Endodermal cell (in vitro differentiated cells): ENCODE results near the gene KREMEN1. TPM values are rescaled to one million over a fixed set of nuclear protein-coding genes. Genes with fewer than 3 reads are reported as not detected.

Experiments used
- DNase-seq: peaks from one replicate; pipeline ENCODE4 v3.0.0-alpha.2; 2017
- H3K27ac ChIP-seq: 2 replicates; pipeline ENCODE4 v1.5.1; 2013; ENCODE audit warnings: mild to moderate bottlenecking, low read depth, low read length, moderate library complexity
- H3K27me3 ChIP-seq: 2 replicates; pipeline ENCODE4 v1.6.1; 2013; ENCODE audit warnings: mild to moderate bottlenecking, low read length, moderate library complexity; ENCODE audit not compliant: insufficient read depth, control insufficient read depth, poor library complexity, severe bottlenecking
- H3K36me3 ChIP-seq: 2 replicates; pipeline ENCODE4 v1.7.0; 2013; ENCODE audit warnings: mild to moderate bottlenecking, low read length, moderate library complexity; ENCODE audit not compliant: control insufficient read depth, insufficient read depth
- H3K4me1 ChIP-seq: one replicate; pipeline ENCODE4 v1.7.0; 2013; ENCODE audit warnings: low read length; ENCODE audit not compliant: control insufficient read depth, insufficient read depth
- H3K4me3 ChIP-seq: 2 replicates; pipeline ENCODE4 v1.5.1; 2013; ENCODE audit warnings: mild to moderate bottlenecking, low read length, moderate library complexity
- H3K9ac ChIP-seq: 2 replicates; pipeline ENCODE4 v1.6.1; 2013; ENCODE audit warnings: mild to moderate bottlenecking, low read length, moderate library complexity; ENCODE audit not compliant: poor library complexity, severe bottlenecking; ENCODE audit errors: extremely low read depth
- H3K9me3 ChIP-seq: 2 replicates; pipeline ENCODE4 v1.6.1; 2013; ENCODE audit warnings: mild to moderate bottlenecking, low read length, moderate library complexity; ENCODE audit not compliant: control insufficient read depth
- H3K27ac Mint-ChIP-seq: 2 replicates; pipeline ENCODE4 v1.8.0; 2020; ENCODE audit warnings: mixed read lengths
- H3K27me3 Mint-ChIP-seq: 2 replicates; pipeline ENCODE4 v1.8.0; 2021; ENCODE audit warnings: mild to moderate bottlenecking, mixed read lengths; ENCODE audit not compliant: insufficient read depth
- H3K36me3 Mint-ChIP-seq: 2 replicates; pipeline ENCODE4 v1.8.0; 2020; ENCODE audit warnings: low read depth, mixed read lengths
- H3K4me1 Mint-ChIP-seq: 2 replicates; pipeline ENCODE4 v1.8.0; 2020; ENCODE audit warnings: mixed read lengths
- H3K4me3 Mint-ChIP-seq: 2 replicates; pipeline ENCODE4 v1.8.0; 2020; ENCODE audit warnings: mild to moderate bottlenecking, moderate library complexity, mixed read lengths
- H3K9me3 Mint-ChIP-seq: 2 replicates; pipeline ENCODE4 v1.8.0; 2020; ENCODE audit warnings: mild to moderate bottlenecking, mixed read lengths
- WGBS, 2 experiments: methylation state at CpG; one replicate each; pipeline versions ENCODE4 v1.1.5 to v1.1.7; 2013; ENCODE audit warnings: missing lambda C conversion rate in 2 of 2, mixed read lengths in 1 of 2; ENCODE audit not compliant: insufficient coverage in 1 of 2, insufficient read length in 1 of 2; 5-methylcytosine and 5-hydroxymethylcytosine counted together
- total RNA-seq, 2 donors: library from RNA; stranded (reverse); fragmentation: NEBNext Ultra II Directional in 1 of 2; extraction: Animal tissue kit (Norgen Biotek cat#: 25700) in 1 of 2; gene quantifications; 2 replicates in 1 of 2; 3 replicates in 1 of 2; pipeline ENCODE4 v1.2.1, GENCODE V29; 2021
- TF ChIP-seq, protein P1 (sequence below): fragments of 200-600 bp; sonication (generic); conservative IDR thresholded peaks from 2 replicates; pipeline ENCODE4 v1.5.0; 2021; ENCODE audit warnings: antibody characterized with exemption, mild to moderate bottlenecking

The KREMEN1 gene
- total RNA-seq, 2 donors from 2014 or later = 6.2 to 7.5 TPM

DNA sequence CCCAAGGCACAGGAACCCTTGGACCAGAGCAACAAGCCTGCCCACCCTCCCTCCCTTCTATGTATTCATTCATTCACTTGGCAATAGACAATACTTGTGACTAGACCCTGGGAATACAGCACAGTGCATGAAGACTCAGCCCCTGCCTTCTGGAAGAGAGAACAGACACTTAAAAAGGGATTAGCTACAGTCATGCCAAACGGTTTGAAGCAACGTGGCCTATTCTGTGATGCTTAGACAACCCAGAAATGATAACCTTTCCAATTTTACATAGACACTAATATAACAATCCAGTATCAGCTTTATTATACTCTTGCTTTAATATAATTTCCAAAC, 52.6 kb downstream of the KREMEN1 start:
- TF ChIP-seq, protein P1, sequence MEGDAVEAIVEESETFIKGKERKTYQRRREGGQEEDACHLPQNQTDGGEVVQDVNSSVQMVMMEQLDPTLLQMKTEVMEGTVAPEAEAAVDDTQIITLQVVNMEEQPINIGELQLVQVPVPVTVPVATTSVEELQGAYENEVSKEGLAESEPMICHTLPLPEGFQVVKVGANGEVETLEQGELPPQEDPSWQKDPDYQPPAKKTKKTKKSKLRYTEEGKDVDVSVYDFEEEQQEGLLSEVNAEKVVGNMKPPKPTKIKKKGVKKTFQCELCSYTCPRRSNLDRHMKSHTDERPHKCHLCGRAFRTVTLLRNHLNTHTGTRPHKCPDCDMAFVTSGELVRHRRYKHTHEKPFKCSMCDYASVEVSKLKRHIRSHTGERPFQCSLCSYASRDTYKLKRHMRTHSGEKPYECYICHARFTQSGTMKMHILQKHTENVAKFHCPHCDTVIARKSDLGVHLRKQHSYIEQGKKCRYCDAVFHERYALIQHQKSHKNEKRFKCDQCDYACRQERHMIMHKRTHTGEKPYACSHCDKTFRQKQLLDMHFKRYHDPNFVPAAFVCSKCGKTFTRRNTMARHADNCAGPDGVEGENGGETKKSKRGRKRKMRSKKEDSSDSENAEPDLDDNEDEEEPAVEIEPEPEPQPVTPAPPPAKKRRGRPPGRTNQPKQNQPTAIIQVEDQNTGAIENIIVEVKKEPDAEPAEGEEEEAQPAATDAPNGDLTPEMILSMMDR = no peak
- Histone ChIP-seq H3K36me3 (no peaks in the 10 kb centered on the region), H3K27me3 (no peaks in the 10 kb centered on the region), H3K9ac (no peak overlapping the region), H3K9me3 (peaks cover 2% of the 10 kb centered on the region), H3K27ac (no peak overlapping the region), H3K4me1 (no peaks in the 10 kb centered on the region), H3K4me3 (no peak overlapping the region)
- WGBS, 2 experiments = 78 to 79% methylated on average over 2 of the region's 2 CpGs
- Mint-ChIP-seq H3K9me3 (peaks cover 2% of the 10 kb centered on the region), H3K27me3 (peaks cover under 1% of the 10 kb centered on the region), H3K4me1 (peaks cover 6% of the 10 kb centered on the region), H3K36me3 (peaks cover 12% of the 10 kb centered on the region), H3K4me3 (no peak overlapping the region), H3K27ac (no peak overlapping the region)
- no peak for DNase-seq

DNA sequence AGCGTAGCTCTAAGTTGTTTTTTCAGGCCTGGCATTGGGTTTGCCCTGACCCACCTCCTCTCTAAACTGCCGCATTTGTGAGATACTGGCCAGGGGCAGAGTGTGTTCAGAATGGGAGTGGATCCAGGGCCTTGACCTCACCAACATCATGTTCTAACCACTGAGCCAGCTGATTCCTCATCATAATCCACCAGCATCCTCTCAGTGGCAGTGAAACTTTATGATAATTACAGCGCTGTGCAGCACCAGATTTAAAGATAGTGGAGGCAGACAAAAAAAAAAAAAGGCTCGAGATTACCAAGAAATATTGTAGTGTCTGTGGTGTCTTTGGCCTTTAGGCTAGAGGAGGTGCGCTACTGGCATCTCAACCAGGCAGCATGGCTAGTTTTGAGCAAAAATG, 53.0 kb downstream of the KREMEN1 start:
- Mint-ChIP-seq H3K4me3 (no peak overlapping the region), H3K27ac (no peak overlapping the region), H3K4me1 (peaks cover 6% of the 10 kb centered on the region), H3K27me3 (no peaks in the 10 kb centered on the region), H3K9me3 (no peaks in the 10 kb centered on the region), H3K36me3 (peaks cover 12% of the 10 kb centered on the region)
- TF ChIP-seq, protein P1 = no peak
- no peaks in the 10 kb centered on the region for H3K36me3 ChIP-seq
- no peak overlapping the region for H3K4me3 ChIP-seq
- no peaks in the 10 kb centered on the region for H3K27me3 ChIP-seq
- no peak overlapping the region for H3K9ac ChIP-seq
- H3K27ac ChIP-seq = no peak overlapping the region
- no peaks in the 10 kb centered on the region for H3K4me1 ChIP-seq
- 91% methylated on average over 5 of the region's 5 CpGs; no CpG with 5 or more reads in 1 of the 2 experiments for WGBS, 2 experiments
- DNase-seq = no peak
- no peaks in the 10 kb centered on the region for H3K9me3 ChIP-seq

DNA sequence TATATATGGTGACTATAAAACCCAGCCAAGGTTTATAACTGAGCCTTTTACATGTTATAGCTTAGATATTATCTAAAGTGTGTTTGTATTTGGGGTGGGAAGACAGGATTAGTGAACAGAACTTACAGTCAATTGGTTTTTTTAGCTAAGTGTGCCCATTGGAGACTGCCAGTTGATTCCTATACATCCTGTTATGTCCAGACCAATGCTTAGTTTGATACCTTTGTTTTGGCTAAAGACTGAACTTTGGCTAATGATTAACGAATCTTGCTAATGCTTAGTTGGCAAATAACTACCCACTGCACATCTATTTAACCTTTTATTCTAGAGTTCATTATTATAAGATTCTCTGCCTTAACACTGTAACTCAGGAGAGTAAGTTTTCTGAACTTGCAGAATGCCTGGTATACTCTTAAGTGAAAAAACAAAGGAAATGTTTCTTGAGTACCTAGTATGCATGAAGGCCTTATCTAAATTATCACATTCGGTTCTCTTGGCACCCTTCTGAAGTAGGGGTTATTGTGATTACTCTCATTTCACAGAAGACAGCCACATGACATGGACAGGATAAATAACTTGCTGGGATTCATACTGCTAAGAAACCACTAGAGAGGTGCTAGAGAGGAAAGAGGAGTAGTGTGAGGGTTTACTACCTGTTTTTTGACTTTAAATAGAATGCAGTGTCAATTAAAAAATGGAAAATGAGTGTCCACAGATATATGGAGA, 54.0 kb downstream of the KREMEN1 start:
- Histone ChIP-seq H3K27me3 (no peaks in the 10 kb centered on the region), H3K4me3 (no peak overlapping the region), H3K4me1 (no peaks in the 10 kb centered on the region), H3K9ac (no peak overlapping the region), H3K36me3 (no peaks in the 10 kb centered on the region), H3K9me3 (no peaks in the 10 kb centered on the region), H3K27ac (no peak overlapping the region)
- H3K4me1 Mint-ChIP-seq = peaks cover 6% of the 10 kb centered on the region
- no peak for DNase-seq
- no peak overlapping the region for H3K4me3 Mint-ChIP-seq
- no peak overlapping the region for H3K27ac Mint-ChIP-seq
- no peaks in the 10 kb centered on the region for H3K9me3 Mint-ChIP-seq
- no peaks in the 10 kb centered on the region for H3K27me3 Mint-ChIP-seq
- TF ChIP-seq, protein P1 = no peak
- WGBS, 2 experiments = 85 to 90% methylated on average over 2 of the region's 2 CpGs
- peaks cover 13% of the 10 kb centered on the region for H3K36me3 Mint-ChIP-seq
